OCI-LY3 (cell line): Measurements from ENCODE around the gene BCL6B.

Experiments
- CTCF ChIP-seq: fragments of 200-600, 300-600 bp; sonication (generic); IDR thresholded peaks from 2 replicates; pipeline ENCODE4 v1.5.1; 2014; ENCODE audit warnings: antibody characterized with exemption, low read length, low read depth
- EZH2phosphoT487 ChIP-seq: fragments of 200-600 bp; shearing (Covaris generic); IDR thresholded peaks from 2 replicates; pipeline ENCODE4 v1.6.1; 2018; ENCODE audit warnings: antibody characterized with exemption, mixed run types, low read depth

GRCh38 chr17:7011415-7011814, 11.4 kb upstream of the BCL6B start:
- no peak for TF ChIP-seq CTCF
- TF ChIP-seq EZH2phosphoT487, result no peak
